SIG-M5 treated with dmso at 0.1 percent for 504 hours (cell line): Measurements from ENCODE around the gene DCHS2.

Experiments
- DNase-seq: peaks from one replicate; lab custom pipeline; 2025; ENCODE audit not compliant: unreplicated experiment; lab: John Stamatoyannopoulos, UW

DCHS2 gene

DNA sequence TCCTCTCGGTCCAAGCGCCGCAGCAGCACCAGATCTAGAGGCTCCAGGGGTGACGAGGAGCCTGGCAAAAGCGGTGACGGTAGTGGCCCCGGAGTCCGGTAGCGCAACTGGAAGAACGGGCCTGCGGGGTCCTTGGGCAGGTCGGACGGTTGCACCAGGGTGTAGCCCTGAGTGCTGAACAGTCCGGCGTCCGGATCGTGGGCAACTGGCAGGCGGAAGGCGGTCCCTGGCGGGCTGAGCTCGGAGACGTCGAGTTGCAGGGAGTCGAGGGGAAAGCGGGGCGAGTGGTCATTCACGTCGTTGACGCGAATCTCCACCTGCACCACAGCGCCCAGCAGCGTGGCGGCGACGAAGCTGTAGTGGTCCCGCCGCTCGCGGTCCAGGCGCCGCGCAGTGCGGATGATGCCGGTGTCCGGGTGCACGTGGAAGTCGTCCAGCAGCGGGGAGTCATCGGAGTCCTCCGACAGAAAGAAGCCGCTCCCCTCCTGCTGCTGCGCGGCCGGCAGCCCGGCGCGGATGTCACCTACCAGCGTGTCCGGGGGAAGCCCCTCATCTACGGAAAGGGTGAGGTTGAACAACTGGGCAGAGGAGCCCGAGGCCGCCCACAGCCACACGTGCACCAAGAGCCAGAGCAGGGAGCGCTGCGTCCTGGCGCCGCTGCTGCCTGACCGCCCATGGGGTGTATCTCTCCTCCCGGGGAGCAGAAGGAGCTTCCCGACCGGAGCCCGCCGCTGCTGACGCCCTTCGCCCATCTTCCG, 837 bp downstream of the DCHS2 start:
- DNase-seq, result no peak

DNA sequence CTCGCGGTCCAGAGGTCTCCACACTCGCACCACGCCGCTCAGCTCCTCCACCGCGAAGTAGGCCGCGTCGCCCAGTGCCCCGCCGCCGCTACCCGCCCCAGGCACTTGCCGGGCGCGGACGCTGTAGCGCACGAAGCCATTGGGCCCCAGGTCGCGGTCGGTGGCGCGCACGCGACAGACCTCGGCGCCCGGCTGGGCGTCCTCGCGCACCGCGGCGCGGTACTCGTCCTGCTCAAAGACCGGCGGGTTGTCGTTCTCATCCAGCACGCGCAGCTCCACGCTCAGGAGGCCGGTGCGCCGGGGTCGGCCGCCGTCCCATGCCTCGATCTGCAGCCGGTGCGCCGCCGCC, 1.4 kb downstream of the DCHS2 start:
- DNase-seq, result no peak

DNA sequence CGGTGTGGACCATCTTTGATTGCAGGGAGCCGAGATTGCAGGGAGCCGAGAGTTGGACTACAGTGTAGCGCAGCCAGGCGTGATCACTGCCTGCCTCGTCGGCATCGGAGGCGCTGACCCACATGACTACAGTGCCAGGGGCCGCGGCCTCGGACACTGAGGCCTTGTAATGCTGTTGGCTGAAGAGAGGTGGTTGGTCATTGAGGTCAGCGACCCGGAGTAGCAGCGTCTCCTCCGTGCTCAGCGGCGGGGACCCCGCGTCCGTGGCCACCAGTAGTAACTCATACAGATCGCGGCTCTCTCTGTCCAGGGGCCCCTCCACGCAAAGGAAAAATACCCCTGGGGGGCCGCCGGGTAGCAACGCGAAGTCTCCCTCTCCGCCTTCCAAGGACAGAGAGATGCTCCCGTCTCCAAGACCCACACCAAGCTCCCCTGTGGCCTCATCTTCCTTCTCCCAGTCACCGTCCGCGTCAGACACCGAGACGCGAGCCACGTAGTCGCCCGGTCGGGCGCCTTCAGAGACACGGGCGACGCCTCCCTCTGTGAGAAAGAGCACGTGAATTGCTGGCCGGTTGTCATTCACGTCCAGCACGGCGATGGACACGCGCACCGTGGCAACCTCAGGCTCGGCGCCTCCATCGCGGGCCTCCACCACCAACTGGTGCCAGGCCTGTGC, 1.9 kb downstream of the DCHS2 start:
- DNase-seq, result no peak

GRCh38 chr4:154487145-154487544, 4.5 kb downstream of the DCHS2 start:
- DNase-seq, result no peak

DNA sequence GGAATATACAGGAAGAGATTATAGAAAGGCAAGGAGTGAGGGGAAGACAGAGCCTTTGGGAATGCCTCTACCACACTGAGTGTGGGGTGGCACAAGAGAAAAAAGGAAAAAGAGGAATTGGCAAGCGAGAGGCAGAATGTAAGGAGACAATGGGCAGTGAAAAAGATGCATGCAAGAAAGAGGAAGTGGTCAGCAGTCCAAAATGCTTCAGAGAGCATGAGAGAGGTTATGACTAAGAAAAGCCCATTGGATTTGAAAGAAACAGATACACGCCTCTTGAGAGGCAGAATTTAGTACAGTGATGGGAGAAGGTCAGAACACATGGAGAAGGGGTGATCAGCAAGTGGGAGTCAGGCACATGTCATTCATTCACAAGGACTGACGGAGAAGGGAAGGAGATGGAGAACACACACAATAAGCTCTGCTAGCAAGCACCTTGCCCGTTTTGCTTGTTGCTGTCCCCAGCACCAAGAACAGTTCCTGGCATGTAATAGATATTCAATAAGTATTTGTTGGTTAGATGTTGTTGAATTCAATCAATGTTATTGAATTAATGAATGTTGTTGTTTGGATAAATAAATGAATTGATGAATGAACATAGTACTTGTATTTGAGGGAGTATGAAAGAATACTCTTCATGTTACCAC, 6.3 kb downstream of the DCHS2 start:
- peak; percentile 35 for DNase-seq

- DNase-seq, result no peak
These were observed 13.1 kb downstream of the DCHS2 start for GRCh38 chr4:154478547-154478946.

DNA sequence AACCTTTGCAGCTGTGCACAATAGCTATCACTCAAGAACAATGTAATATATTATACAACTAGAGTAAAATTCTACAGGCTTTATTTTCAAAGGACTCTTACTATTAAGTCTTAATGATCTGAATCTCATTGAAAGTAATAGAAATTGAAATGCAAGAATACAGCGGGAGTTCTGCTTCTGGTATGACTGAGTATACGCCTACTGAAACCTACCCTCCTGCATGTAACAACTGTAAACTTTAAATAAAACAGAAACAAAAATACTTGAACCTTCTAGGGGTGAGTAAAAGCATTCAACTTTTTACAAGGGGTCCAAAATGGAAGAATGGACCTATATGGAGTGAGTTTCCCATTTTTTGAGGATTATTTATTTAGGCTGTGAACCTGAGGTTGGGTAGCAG, 13.5 kb downstream of the DCHS2 start:
- DNase-seq, result no peak

DNA sequence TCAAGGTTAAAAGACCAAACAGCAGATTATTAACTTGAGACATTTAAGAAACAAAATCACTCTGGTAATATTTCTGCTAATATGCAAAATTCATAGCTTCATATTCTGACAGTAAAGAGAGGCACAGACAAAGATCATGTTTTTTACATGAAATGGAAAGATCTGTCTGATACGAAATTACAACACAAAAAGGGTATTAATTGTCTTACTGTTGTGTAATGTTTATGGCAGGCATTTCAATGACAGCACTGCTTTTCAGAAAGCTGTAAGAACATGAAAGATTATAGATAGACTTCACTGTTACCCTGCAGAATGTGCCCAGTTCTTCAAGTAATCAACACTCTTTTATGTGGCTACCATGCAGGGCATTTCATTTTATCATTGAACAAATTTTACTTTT, 15.4 kb downstream of the DCHS2 start:
- DNase-seq, result no peak

- DNase-seq, result no peak
These were observed 15.8 kb downstream of the DCHS2 start for GRCh38 chr4:154475820-154476219.

GRCh38 chr4:154473497-154473896, 18.1 kb downstream of the DCHS2 start:
- DNase-seq, result no peak

GRCh38 chr4:154472858-154473257, 18.7 kb downstream of the DCHS2 start:
- no peak for DNase-seq

DNA sequence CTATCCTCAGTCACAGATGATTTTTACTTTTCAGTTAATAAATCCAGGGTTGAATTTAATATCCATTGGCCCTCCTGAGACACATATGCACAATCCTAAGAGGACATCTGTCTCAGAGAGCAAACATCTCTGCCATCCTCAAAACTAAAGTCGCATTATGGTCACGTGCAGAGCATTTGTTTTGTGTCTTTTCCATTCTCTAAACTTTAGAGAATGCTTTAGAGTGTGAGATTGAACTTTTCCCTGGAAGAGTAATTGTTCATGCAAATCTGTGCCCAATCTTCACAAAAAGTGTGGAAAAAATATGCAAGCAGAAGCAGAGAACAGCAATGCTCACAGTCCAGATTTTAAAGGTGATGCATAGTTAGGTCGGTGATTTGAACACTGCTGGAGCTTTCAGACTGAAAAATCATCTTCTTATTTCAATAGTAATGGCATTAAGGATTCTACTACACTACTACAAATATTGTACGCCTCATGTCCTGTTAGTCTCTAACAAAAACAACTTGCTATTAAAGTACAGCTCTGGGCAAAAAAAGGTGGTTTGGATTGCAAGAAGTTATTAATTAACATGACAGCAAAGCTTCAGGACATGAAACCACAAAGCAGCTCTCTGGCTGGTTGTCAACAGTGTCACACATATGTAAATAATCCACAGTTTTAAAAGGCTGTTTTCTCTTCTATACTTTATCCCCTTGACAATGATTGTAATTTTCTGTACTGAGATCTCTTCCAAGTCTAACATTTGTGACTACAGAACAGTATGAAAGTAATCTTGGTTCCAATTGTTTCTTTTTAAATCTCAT, 19.9 kb downstream of the DCHS2 start:
- DNase-seq, result no peak

- no peak for DNase-seq
These were observed 20.6 kb downstream of the DCHS2 start for GRCh38 chr4:154471032-154471431.

DNA sequence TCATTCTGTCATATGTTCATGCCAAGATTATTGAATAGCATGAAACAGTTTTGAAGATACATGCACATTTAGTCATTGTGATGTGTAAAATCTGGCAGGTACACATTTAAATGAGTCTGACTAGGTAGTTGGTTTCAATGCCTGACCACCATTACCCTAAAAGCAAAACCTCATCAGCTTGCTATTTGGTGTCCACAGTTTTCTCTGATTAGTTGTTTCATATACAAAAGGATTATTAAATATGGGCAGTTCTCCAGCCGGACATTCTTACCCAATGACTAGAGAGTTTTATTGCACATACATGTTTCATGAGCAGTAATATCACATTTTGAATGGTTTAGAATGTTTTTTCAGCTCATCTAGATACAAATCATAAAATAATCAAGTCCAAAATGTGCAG, 23.7 kb downstream of the DCHS2 start:
- no peak for DNase-seq

DNA sequence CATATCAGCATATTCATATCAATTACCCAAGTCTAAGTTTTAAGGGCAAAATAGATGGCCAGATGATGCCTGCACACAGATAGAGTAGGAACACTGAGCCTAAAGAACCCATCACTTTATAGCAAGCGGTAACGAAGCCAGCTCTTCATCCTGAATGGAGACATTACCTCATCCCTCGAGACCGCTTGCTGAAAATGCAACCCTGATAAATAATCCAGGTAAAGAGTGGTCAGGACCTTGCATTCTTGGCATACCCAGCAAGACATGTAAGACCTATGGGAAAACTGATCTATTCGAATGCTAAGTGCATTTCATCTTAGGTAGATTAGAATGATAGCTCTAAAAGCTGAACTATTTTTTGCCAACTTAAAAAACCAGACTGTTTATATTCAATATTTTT, 25.3 kb downstream of the DCHS2 start:
- no peak for DNase-seq

GRCh38 chr4:154465085-154465484, 26.5 kb downstream of the DCHS2 start:
- DNase-seq, result no peak

DNA sequence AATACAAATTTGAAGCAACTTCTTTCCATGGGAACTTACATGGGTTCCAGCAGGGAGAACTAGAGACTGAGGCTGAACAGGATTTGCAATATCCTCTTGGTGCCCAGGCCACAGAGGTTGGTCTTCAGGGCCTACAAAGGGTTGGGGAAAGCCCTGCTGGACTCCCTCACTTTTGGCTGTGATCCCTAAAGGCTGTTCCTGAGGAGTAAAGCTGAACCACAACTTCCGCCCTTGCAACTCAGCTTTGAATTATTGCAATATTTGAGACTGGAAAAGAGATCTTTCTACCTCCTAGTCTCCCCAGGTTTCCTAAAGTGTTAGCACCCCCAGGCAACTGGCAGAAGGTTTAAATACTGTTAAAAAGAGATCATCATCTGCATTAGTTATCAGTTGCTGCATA, 26.9 kb downstream of the DCHS2 start:
- no peak for DNase-seq

- no peak for DNase-seq
These were observed 29.4 kb downstream of the DCHS2 start for GRCh38 chr4:154462081-154462810.

DNA sequence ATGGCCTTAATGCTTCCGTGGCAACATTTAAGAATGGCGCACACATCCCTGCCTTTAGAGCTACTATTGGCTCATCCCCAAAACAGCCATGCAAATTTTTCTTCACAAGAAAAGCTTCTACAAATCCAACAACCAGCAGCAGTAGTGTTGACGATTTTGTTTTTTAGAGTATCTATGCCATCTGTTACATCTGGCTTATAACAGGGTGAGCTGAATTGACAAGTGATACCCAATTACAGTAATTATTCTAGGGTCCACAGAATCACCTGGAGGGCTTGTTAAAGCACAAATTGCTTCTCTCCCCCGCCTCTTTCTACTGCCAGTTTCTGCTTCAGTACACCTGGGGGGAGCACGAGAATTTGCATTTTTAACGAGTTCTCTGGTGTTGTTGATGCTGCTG, 34.1 kb downstream of the DCHS2 start:
- DNase-seq, result no peak

GRCh38 chr4:154456889-154457288, 34.7 kb downstream of the DCHS2 start:
- no peak for DNase-seq

- DNase-seq, result no peak
These were observed 35.4 kb downstream of the DCHS2 start for GRCh38 chr4:154456240-154456639.
